HG02884 (cell line): ENCODE results near the gene LGALS9.
"Not testable (repeated sequence)": the region's sequence is repeated elsewhere in the genome, so short reads cannot be mapped to it uniquely, and the experiment has no call there.

Source experiments
- ATAC-seq: cut with Tn5 transposase; IDR thresholded peaks from one replicate; pipeline ENCODE4 v1.9.1; 2021; ENCODE audit warnings: mild to moderate bottlenecking, moderate library complexity; ENCODE audit not compliant: unreplicated experiment

Gene LGALS9

GRCh38 chr17:27651411-27652345 lies 20.7 kb downstream of the LGALS9 start:
- no peak for ATAC-seq

- not testable (repeated sequence) for ATAC-seq
These were observed 22.5 kb downstream of the LGALS9 start for GRCh38 chr17:27653449-27653971.

DNA sequence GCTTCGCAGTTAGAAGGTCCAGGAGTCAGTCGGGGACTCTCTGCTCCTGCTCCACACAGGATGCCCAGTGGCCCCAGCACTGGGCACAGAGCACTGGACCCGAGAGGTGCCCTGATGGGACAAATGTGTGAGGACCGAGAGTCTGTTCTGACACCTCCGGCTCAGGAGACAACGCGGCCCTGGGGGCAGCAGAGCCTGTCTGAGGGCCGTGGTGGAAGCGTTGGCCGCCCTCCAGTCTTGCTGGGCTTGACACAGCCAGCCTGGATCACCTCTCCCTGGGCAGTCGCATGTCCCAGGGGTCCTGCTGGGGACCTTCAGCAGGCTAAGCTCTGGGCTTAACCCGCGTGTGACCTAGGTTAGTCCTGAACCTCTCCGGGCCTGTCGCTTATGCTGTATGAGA lies 23.1 kb downstream of the LGALS9 start:
- no peak for ATAC-seq

GRCh38 chr17:27654654-27655524 lies 23.9 kb downstream of the LGALS9 start:
- peak; percentile 75 for ATAC-seq

- not testable (repeated sequence) for ATAC-seq
These were observed 24.6 kb downstream of the LGALS9 start for GRCh38 chr17:27655525-27656111.

GRCh38 chr17:27656620-27657019 lies 25.6 kb downstream of the LGALS9 start:
- not testable (repeated sequence) for ATAC-seq

DNA sequence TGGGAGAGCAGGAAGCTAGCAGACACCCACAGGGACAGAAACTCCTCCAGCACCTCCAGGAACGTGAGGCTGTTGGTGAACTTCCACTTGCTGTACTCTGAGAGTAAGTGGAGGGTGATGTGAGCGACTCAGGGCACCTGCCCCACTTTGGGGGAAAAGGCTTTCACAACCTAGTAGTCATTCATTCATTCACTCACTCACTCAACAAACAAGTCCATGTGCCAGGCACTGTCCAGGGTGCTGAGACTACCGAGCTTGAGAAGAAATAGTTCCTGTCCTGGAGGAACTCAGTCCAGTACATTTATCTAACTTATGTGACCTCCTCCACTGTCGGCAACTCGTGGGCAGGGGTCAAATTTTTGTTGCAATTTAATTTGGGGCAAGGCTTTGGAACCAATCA lies 26.6 kb downstream of the LGALS9 start:
- no peak for ATAC-seq

DNA sequence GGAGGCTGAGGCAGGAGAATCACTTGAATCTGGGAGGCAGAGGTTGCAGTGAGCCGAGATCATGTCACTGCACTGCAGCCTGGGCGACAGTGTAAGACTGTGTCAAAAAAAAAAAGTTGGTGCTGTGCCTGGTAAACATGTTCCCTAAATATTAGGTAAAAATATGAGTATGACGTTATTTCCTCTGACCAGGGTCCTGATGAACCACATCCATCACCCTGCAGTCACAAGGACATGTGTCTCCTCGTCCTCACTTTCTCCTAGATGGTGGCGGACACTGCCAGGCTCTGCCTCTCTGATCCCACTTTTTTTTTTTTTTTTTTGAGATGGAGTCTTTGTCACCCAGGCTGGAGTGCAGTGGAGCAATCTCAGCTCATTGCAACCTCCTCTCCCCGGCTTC lies 28.7 kb downstream of the LGALS9 start:
- ATAC-seq = no peak

DNA sequence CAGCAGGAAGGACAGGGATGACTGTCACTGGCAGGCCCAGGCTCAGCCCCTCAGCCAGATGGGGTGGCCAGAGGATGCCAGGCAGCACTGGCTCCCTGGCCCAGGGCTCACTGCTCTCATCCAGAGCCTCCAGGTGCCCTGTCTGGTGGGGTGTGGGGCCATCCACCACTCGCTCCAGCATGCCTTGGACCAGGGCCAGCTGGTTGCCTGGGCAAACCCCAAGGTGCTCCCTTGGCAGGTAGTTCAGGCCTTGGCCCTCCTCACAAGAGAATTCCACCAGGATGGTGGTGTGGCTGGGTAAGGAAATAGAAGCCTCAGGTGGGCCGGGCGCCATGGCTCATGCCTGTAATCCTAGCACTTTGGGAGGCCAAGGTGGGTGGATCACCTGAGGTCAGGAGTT lies 29.4 kb downstream of the LGALS9 start:
- ATAC-seq = no peak

- ATAC-seq = no peak
These were observed 33.1 kb downstream of the LGALS9 start for GRCh38 chr17:27663936-27664605.

DNA sequence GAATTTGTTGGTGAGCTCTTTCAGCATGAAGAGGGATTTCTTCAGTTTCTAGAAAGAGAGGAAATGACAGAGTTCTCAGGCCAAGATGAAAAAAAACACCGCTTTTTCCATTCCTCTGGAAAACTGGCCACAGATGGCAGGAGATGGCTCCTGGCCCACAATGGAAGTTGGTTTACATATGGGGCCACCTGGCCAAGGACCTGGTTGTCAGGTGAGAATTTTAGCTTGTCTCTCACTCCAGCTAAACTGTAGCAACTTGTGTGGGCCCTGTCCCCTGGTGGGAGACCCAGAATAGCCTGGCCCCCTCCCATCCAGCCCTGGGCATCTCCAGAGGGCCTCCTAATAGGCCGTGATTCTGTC lies 33.6 kb downstream of the LGALS9 start:
- no peak for ATAC-seq

DNA sequence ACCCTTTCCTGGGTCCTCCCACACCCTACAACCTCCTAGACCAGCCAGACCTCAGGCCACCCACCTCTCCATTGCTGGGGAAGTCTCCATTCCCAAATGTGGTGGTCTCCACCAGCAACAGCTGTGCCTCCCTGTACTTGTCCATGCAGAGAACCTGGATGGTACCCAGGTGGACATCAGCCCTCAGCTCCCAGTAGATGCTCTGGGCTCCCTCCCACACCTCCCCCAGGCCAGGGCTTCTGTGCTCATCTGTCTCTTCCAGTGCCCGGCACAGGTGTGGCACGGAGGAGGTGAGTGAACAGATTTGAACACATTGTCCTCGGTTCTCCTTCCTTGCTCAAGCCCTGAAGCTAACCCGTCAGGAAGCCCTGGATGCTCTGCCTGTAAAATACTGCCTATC lies 34.6 kb downstream of the LGALS9 start:
- no peak for ATAC-seq

- not testable (repeated sequence) for ATAC-seq
These were observed 35.3 kb downstream of the LGALS9 start for GRCh38 chr17:27666270-27666669.

DNA sequence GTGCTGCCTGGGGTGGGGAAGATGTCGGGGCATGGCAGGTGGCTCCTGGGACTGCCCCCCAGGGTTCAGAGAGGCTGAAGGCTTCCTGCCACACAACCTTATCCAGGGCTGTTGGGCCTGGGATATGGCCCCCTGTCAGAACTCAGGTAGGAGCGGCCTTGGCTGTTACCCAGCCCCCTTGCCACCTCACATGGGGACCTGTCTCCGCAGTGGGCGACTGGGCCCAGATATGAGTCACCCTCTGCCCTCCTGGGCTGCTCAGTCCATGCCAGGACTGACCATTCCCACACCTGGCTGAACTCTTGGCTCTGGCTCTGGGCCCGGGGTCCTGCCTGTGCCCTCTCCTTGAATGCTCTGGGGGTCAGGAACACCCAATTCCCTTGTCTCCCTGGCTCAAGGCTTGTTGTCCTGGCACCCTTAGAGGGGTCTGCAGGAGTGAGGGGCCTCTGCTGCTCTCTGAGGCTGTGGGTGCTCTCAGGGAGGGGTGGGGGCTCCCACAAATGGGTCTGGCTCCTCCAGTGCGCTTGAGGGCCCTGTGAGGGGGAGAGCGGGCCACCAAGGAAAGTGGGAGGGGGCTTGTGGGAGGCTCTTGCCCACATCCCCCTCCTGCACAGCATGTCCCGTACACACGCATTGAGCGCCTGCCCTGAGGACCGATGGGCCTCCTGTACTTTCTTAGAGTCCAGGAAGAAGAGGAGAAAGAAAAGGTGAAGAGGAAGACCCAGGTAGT lies 36.0 kb downstream of the LGALS9 start:
- ATAC-seq = no peak

DNA sequence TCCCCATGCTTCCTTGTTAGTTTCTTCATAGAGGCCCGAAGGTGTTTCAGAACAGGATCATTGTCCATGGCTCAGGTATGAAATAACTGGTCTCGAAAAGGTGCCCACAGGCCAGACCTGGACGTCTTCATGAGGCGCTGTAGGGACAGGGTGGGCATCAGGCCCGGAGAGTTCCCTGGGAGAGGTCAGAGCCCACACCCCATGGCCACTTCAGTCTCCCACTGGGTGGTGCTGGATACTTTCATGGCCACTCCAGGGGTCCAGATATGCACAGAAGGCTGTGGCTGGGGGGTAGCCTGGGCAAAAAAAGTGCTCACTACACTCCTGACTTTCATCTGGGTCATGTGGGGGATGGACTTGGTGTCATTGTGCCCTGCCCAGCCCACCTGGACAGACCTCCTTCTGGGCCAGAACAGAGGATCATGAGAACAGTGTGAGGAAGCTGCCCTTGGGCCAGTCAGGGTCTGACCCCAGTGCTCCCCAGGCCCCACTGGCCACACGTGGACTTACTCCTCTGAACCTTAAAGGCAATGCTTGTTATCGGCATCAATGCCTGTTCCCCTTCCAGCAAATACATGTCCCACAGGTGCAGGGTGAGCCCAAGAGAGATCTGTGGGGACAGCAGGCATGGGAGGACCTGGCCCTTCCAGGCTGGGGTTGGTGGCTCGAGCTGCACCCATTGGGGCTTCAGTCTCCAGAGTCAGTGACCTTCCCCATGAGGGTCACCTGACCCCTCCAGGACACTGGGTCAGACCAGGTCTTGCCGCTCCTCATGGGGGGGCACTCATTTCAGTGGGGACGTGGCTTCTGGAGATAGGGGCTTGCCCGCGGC lies 36.9 kb downstream of the LGALS9 start:
- ATAC-seq = no peak

- ATAC-seq = no peak
These were observed 37.5 kb downstream of the LGALS9 start for GRCh38 chr17:27668488-27668823.

- no peak for ATAC-seq
These were observed 38.1 kb downstream of the LGALS9 start for GRCh38 chr17:27669136-27669535.

- ATAC-seq = no peak
These were observed 38.9 kb downstream of the LGALS9 start for GRCh38 chr17:27669850-27670249.
